PC-3 (cell line): ENCODE data around the gene NPR3. TPM values are rescaled to one million over a fixed set of nuclear protein-coding genes. Genes with fewer than 3 reads are reported as not detected.

Source experiments
- ATAC-seq: fragments of 200-7000 bp; cut with Tn5 transposase; 2 replicates; pipeline ENCODE4 v1.9.1; 2020; ENCODE audit warnings: mild to moderate bottlenecking, moderate library complexity
- BruUV-seq: library from RNA; stranded (reverse); fragments of 400-500 nt; replicated peaks from 2 replicates; lab custom pipeline; 2021; lab: Mats Ljungman, UMichigan
- CTCF ChIA-PET: fragments of 300-600 bp; sonication (Branson Sonifier 250); formaldehyde crosslinking; loops from one replicate; lab custom pipeline; 2022; ENCODE audit warnings: antibody characterized with exemption; lab: Charles Lee
- POLR2A ChIA-PET: fragments of 300-600 bp; sonication (Branson Sonifier 250); formaldehyde crosslinking; loops from one replicate; lab custom pipeline; 2022; ENCODE audit warnings: antibody characterized with exemption; ENCODE audit not compliant: unreplicated experiment; lab: Charles Lee
- DNase-seq: peaks from one replicate; pipeline ENCODE4 v3.0.0-alpha.2; 2015
- H2AFZ ChIP-seq: fragments of 300-600 bp; sonication (generic); 2 replicates; pipeline ENCODE4 v1.6.0; 2016; ENCODE audit warnings: antibody characterized with exemption, low read length
- H3F3A ChIP-seq: fragments of 300-600 bp; sonication (generic); one replicate; pipeline ENCODE4 v1.6.0; 2017; ENCODE audit warnings: antibody characterized with exemption, low read length, control low read depth, mild to moderate bottlenecking; ENCODE audit not compliant: unreplicated experiment
- H3K27ac ChIP-seq: fragments of 300-600 bp; sonication (generic); 2 replicates; pipeline ENCODE4 v1.5.1; 2016; ENCODE audit warnings: mild to moderate bottlenecking, low read length
- H3K27me3 ChIP-seq: fragments of 300-600 bp; sonication (generic); 2 replicates; pipeline ENCODE4 v1.6.1; 2016; ENCODE audit warnings: low read length, mixed read lengths
- H3K36me3 ChIP-seq: fragments of 300-600 bp; sonication (generic); 2 replicates; pipeline ENCODE4 v1.6.1; 2016; ENCODE audit warnings: low read depth, mixed run types, low read length, mixed read lengths
- H3K4me1 ChIP-seq: fragments of 300-600 bp; sonication (generic); 2 replicates; pipeline ENCODE4 v1.5.1; 2016; ENCODE audit warnings: low read length; ENCODE audit not compliant: insufficient read depth
- H3K4me2 ChIP-seq: fragments of 300-600 bp; sonication (generic); 2 replicates; pipeline ENCODE4 v1.6.0; 2016; ENCODE audit warnings: low read length
- H3K4me3 ChIP-seq: fragments of 300-600 bp; sonication (generic); 2 replicates; pipeline ENCODE4 v1.5.1; 2016; ENCODE audit warnings: mild to moderate bottlenecking, low read length, mixed read lengths
- H3K79me2 ChIP-seq: fragments of 300-600 bp; sonication (generic); 2 replicates; pipeline ENCODE4 v1.6.1; 2017; ENCODE audit warnings: low read length, mixed read lengths
- H3K9ac ChIP-seq: fragments of 300-600 bp; sonication (generic); 2 replicates; pipeline ENCODE4 v1.6.0; 2016; ENCODE audit warnings: mild to moderate bottlenecking, low read length
- H3K9me2 ChIP-seq: fragments of 300-600 bp; sonication (generic); replicated peaks from 2 replicates; pipeline ENCODE4 v1.6.1; 2016; ENCODE audit warnings: mixed run types, low read length, mixed read lengths
- H3K9me3 ChIP-seq: fragments of 300-600 bp; sonication (generic); 2 replicates; pipeline ENCODE4 v1.6.1; 2016; ENCODE audit warnings: low read length, mixed read lengths
- H4K20me1 ChIP-seq: fragments of 300-600 bp; sonication (generic); 2 replicates; pipeline ENCODE4 v1.6.1; 2016; ENCODE audit warnings: low read length, mixed read lengths
- EZH2 ChIP-seq: fragments of 300-600 bp; sonication (generic); IDR thresholded peaks from one replicate; pipeline ENCODE4 v1.6.1; 2017; ENCODE audit warnings: antibody characterized with exemption, mild to moderate bottlenecking, low read length; ENCODE audit not compliant: unreplicated experiment
- EZH2phosphoT487 ChIP-seq: fragments of 300-600 bp; sonication (generic); IDR thresholded peaks from 2 replicates; pipeline ENCODE4 v1.6.1; 2018; ENCODE audit warnings: mild to moderate bottlenecking, antibody characterized with exemption, low read length, borderline replicate concordance
- intact Hi-C: fragments of 100-400 bp; cut with micrococcal nuclease; formaldehyde crosslinking; loops from 2 replicates; pipeline ENCODE4 v1.9.0; 2023
- total RNA-seq: library from RNA; depleted of rRNA; stranded (reverse); fragments of >200 nt; gene quantifications from 2 replicates; pipeline ENCODE4 v1.2.3, GENCODE V29; 2014
- TF ChIP-seq, protein P1 (sequence below): fragments of 300-600 bp; sonication (generic); conservative IDR thresholded peaks from 2 replicates; pipeline ENCODE4 v1.5.1; 2017; ENCODE audit warnings: antibody characterized with exemption, low read depth, mild to moderate bottlenecking, low read length

The NPR3 gene
- total RNA-seq, 1 experiment from 2014 or later: 3.9 TPM

DNA sequence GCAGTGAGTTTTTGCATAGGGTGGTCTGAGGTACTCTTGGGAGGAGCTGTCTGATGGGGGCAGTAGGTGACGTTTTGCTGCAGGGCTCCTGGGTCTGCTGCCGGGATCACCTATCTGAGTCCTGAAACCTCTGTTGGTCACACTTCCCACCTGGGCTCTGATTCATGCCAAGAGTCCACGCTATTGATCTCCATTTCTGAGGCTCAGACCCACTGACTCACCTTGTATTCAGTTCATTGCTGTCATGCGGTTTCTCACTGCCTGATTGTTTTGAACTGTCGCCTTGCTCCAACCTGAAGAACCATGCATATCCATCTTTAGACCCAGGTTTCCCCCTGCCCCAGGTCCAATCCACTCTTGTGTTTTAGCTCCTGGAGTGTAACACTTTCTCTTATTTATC is 101.3 kb downstream of the NPR3 start:
- Histone ChIP-seq H3K9me2 (no peaks in the 10 kb centered on the region), H3K4me2 (no peak overlapping the region), H3K9ac (no peak overlapping the region), H3K4me3 (no peak overlapping the region), H3K27me3 (no peaks in the 10 kb centered on the region), H3F3A (no peaks in the 10 kb centered on the region), H4K20me1 (no peaks in the 10 kb centered on the region), H2AFZ (no peak overlapping the region), H3K9me3 (no peaks in the 10 kb centered on the region), H3K79me2 (no peaks in the 10 kb centered on the region), H3K36me3 (no peaks in the 10 kb centered on the region), H3K4me1 (peaks cover 24% of the 10 kb centered on the region), H3K27ac (0 out of 2 replicates have a peak overlapping the region, but pooled peaks have one; percentile 3)
- CTCF ChIA-PET: no interaction called here
- BruUV-seq: no TSS peak
- POLR2A ChIA-PET: no interaction called here
- TF ChIP-seq EZH2 (no peak), EZH2phosphoT487 (no peak)
- TF ChIP-seq, protein P1, sequence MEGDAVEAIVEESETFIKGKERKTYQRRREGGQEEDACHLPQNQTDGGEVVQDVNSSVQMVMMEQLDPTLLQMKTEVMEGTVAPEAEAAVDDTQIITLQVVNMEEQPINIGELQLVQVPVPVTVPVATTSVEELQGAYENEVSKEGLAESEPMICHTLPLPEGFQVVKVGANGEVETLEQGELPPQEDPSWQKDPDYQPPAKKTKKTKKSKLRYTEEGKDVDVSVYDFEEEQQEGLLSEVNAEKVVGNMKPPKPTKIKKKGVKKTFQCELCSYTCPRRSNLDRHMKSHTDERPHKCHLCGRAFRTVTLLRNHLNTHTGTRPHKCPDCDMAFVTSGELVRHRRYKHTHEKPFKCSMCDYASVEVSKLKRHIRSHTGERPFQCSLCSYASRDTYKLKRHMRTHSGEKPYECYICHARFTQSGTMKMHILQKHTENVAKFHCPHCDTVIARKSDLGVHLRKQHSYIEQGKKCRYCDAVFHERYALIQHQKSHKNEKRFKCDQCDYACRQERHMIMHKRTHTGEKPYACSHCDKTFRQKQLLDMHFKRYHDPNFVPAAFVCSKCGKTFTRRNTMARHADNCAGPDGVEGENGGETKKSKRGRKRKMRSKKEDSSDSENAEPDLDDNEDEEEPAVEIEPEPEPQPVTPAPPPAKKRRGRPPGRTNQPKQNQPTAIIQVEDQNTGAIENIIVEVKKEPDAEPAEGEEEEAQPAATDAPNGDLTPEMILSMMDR: no peak
- intact Hi-C loops: no loop called here
- peak; percentile 45 for ATAC-seq
- DNase-seq: peak; percentile 73

DNA sequence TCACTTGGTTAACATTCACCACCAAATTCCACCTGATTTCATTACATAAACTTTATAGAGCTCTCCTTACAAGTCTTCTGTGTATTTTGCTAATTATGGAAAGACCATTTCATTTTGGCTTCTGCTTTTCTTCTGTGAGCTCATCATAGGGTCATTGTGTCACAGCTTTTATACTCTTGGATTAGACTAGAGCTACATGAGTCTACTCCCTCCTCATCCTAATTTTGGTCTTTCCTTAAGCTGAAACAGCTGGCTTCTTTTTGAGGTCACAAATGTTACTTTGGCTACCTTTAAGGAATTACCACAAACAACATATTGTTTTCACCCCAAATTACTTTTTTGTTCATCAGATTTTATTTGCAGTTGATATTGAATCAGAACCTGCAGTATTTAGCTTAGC is 103.0 kb downstream of the NPR3 start:
- Histone ChIP-seq H3K9me3 (no peaks in the 10 kb centered on the region), H2AFZ (no peak overlapping the region), H3K27me3 (no peaks in the 10 kb centered on the region), H3K4me3 (no peak overlapping the region), H4K20me1 (no peaks in the 10 kb centered on the region), H3F3A (no peaks in the 10 kb centered on the region), H3K36me3 (no peaks in the 10 kb centered on the region), H3K79me2 (no peaks in the 10 kb centered on the region), H3K4me1 (peaks cover 24% of the 10 kb centered on the region), H3K9ac (no peak overlapping the region), H3K27ac (peak overlapping the region; percentile 27), H3K4me2 (peak overlapping the region; percentile 4; the same call in 1 of the 2 replicates), H3K9me2 (no peaks in the 10 kb centered on the region)
- intact Hi-C loops: no loop called here
- ATAC-seq: no peak
- TF ChIP-seq, protein P1: no peak
- CTCF ChIA-PET: interaction anchor here (0.5 to 0.6 kb wide), 2 partner anchors 107 to 121 kb away, joined by 3 read pairs; no protein-coding TSS in a partner anchor
- no TSS peak for BruUV-seq
- DNase-seq: no peak
- POLR2A ChIA-PET: no interaction called here

DNA sequence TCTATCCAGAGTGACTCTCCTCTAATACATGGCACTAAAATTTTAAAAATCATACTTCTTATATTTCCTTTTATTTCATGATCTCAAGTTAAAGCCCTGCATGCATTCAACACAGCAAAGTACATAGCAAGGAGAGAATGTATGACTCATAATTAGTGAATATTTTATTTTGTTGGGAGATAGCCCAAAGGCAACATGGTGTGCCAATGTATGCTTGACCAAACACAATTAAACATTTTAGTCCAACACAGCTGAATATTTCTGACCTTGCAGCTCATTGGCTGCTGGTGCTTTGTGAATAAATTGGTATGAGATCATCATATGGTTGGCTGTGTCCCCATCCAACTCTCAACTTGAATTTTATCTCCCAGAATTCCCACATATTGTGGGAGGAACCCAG is 103.5 kb downstream of the NPR3 start:
- Histone ChIP-seq H3F3A (no peaks in the 10 kb centered on the region), H3K27me3 (no peaks in the 10 kb centered on the region), H3K4me3 (no peak overlapping the region), H4K20me1 (no peaks in the 10 kb centered on the region), H3K79me2 (no peaks in the 10 kb centered on the region), H3K27ac (peak overlapping the region; percentile 27), H3K9me3 (no peaks in the 10 kb centered on the region), H3K9me2 (no peaks in the 10 kb centered on the region), H2AFZ (no peak overlapping the region), H3K36me3 (no peaks in the 10 kb centered on the region), H3K4me1 (peaks cover 24% of the 10 kb centered on the region), H3K4me2 (peak overlapping the region; percentile 4; the same call in 1 of the 2 replicates), H3K9ac (no peak overlapping the region)
- BruUV-seq: no TSS peak
- ATAC-seq (peak; percentile 88), DNase-seq (peak; percentile 84)
- CTCF ChIA-PET: interaction anchor here (0.6 kb wide), 1 partner anchor 121 kb away, joined by 3 read pairs; no protein-coding TSS in a partner anchor
- POLR2A ChIA-PET: no interaction called here
- TF ChIP-seq EZH2phosphoT487 (no peak), EZH2 (no peak)
- TF ChIP-seq, protein P1: no peak
- intact Hi-C loops: no loop called here
